ENCODE data around the gene RHBDF2.

The RHBDF2 gene

DNA sequence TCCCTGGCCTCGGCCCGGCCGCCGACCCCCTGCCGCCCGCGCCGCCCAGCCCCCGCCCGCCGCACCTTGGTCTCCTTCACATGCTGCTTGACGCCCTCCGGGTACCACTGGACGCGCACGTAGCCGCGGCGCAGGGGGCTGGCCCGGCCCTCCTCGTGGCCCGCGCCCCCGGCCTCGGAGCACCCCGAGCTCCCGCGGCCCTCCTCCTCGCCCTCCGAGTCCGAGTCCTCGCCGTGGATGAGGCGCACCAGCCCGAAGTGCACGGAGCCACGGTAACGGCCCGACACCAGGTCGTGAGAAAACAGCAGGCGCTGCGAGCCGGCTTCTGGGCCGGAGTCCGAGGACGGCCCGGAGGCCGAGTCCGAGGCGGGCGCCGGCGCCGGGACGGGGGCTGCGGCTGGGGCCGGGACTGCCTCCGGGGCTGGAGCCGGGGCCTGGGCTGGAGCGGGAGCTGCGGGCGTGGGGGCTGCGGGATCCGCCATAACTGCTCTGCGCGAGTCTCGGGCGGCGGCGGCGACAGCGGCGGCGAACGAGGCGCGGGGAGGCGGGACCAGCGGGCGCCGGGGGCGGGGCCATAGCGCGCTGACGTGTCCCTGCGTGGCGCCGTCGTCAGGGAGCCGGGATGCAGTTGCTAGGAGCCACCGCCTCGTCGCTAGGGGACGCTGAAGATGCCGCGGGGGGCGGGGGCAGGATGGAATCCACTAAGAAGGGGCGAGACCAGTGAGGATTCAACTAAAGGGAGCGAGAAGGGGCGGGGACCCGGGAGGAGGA is 48.4 kb downstream of the RHBDF2 start, which contains the start of gene UBE2O:
Gene UBE2O, minus strand, starts transcription at position 493 of the 771 bp plus-strand sequence. Its CDS starts 11 bp downstream, at position 482.
- peak; percentile 87 for DNase-seq

DNA sequence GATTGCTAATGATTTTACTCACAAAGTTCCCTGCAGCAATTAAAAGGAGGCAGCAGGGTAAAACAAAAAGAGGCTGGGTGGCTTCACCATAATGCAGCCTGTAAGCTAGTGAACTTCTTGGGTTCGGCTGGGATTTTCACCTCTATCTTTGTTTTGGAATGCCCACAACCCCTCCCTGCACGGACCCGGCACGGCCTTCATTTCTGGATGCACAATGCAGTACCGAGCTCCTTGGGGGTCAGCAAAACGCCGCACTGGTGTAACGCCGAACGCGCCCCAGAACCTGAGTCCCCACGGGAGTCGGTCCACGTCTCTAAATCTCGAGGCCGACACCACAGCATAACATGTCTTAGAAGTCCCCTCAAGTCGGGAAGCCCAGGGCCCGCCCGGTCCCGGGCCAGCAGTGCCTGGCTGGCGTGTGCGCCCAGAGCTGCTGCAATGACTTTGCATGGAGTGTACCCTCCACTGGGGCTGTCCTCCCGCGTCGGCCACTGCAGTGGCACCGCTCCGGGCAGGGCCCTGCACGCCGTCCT is 49.0 kb downstream of the RHBDF2 start:
- no peak for DNase-seq

DNA sequence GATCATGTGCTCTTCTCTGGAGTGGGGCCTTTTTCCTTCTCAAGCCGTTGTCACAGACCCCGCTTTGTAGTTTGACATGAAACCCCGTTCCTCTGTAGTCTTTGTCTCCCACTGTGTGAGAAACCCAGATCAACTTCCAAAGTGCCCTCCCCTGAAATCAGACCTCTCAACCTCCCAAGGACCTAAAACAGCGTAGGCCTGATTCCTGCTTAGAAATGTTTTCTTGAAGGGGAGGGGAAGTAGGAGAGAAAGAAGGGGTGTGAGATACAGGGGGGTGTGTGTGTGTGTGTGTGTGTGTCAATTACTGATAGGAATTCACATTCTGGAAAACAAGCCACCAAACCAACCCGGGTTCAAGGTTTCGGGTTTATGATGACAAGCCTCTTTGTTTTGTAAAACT is 49.7 kb downstream of the RHBDF2 start:
- no peak for DNase-seq

DNA sequence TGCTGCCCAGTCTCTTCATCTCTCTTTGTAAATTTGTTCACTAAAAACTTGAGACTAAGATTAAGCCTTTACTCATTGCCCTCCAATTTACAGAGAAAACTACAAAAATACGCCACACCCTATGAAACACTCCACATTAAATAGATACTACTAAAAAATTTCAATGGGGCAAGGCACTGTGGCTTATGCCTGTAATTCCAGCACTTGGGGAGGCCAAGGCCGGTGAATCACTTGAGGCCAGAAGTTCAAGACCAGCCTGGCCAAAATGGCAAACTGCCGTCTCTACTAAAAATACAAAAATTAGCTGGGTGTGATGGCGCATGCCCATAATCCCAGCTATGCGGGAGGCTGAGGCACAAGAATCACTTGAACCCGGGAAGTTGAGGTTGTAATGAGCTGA is 52.1 kb downstream of the RHBDF2 start:
- no peak for DNase-seq

DNA sequence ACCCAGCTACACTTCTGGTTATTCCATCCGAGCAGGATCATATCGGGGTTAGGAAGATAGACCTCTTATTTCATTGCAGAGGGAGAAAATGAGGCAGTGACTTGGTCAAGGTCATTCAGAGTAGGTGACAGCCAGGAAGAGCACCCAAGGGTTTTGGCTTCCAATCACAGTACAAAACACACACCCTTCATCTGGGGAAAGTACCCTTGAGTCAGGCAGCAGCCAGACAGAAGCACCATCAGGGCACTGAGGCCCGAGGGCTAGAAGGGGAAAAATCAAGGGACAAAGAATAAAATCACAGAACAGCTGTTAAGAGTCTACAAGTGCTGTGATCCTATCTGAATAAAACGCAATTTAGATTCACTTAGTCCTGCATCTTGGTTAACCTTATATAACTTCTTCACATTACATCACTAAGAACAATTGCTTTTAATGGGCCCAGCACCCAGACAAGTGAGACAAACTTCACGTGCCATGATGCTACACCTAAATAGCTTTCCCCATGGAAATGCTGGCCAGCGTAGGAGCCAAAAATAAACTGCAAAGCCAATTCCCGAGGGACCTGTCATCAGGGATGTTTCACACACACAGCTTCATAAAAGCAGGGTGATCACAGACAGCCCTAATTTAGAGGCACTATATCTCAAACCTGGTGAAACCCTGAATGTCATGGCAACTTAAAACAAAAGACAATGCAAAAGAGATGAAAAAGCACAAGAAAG is 53.1 kb downstream of the RHBDF2 start:
- no peak for DNase-seq

DNA sequence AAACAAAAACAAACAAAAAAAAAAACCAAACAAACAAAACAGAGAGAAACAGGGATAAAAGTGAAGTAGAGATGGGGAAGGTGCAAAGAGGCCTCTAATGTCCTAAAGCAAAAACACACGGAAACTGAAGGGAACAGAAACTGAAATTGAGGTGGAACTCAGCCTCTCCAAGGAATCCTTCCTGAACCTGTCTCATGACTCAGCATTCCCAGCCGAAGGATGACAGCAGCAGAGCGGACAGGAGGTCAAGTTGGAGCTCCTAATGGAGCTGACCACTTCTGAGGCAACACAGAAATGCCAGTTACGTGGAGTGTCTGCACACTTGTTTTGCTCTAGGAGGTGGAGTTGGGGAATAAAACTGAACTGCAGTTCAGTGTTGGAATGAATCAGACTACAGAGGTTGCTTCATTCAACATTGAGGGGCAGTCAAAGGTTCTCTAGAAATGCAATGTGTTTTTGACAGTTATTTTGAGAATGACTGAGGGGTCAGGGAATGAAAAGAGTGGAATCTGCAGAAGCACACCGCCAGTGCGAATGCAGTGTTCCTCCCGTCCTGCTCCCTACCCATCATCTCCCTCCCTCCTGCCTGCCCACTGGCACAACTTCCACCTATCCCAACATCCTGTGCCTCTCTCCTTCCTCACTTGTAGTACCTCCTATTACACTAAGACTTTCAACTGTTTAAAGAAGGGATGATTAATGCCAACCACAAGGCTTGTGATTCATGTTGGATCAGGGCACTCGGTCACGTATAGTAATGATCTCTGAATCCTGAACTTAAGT is 54.6 kb downstream of the RHBDF2 start:
- no peak for DNase-seq

DNA sequence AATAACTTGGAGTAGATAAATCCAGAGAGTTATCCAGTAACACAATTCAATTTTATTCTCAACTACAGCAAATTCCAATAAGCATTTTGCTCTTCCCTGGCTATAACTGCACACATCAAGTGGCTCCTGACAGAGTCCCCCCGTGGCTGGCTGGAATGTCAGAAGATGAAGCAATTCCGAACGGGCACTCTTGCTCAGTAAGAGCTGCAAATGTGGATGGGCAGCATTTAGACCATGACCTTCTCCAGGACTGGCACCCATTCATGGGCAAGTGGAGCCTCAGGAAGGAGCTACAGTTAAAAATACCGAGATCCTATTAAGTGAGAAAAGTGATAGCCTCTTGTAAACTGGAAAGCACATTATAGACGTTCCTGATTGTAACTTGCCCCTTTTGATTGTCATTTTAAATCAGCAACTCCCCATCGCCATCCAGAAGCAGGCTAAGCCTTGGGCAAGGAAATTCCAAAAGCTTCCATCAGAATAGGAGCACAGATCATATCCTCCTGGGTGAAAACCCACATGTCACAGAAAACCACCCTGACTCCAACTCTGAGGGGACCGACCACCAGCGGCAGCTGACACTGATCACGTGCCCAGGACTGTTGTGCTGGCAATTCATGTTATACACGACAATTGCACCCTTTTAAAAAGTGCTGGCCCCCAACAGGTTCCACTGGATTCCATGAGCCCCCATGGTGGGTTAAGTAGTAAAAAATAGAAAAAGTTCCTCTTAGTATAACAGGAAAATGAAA is 55.4 kb downstream of the RHBDF2 start:
- no peak for DNase-seq

DNA sequence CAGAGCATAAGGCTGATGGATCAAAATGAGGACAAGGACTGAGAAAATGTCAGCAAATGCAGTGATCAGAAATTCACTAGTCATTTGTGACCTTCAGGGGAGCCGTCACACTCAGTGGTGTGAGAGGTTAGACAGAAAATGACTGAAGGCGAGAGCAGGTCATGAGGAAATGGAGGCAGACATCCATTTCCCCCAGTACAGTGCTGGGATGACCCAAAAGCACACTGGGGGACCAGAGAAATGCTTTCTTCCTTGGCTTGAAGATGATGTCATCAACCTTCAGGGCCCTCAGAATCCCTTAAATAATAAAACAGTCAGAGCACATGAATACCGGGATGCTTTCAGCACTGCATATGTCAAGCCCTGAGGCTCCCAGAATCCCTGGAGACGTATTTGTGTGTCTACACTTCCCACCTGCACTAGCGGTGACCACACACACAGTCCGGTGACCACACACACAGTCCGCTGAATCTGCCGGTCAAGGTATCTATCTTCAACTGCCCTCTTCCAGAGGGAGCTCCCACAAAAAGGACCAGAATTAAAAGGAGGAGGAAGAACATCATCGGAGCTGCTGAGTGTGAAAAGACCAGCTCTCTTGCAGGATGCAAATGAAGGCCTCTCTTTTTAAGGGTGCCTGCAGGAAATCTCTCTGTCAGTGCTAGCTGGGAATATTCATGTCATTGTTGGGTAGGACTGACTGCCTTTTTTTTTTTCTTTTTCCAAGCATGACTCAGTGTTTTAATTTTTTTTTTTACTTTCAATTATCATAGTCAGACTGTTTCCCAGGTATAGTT is 56.5 kb downstream of the RHBDF2 start:
- no peak for DNase-seq

DNA sequence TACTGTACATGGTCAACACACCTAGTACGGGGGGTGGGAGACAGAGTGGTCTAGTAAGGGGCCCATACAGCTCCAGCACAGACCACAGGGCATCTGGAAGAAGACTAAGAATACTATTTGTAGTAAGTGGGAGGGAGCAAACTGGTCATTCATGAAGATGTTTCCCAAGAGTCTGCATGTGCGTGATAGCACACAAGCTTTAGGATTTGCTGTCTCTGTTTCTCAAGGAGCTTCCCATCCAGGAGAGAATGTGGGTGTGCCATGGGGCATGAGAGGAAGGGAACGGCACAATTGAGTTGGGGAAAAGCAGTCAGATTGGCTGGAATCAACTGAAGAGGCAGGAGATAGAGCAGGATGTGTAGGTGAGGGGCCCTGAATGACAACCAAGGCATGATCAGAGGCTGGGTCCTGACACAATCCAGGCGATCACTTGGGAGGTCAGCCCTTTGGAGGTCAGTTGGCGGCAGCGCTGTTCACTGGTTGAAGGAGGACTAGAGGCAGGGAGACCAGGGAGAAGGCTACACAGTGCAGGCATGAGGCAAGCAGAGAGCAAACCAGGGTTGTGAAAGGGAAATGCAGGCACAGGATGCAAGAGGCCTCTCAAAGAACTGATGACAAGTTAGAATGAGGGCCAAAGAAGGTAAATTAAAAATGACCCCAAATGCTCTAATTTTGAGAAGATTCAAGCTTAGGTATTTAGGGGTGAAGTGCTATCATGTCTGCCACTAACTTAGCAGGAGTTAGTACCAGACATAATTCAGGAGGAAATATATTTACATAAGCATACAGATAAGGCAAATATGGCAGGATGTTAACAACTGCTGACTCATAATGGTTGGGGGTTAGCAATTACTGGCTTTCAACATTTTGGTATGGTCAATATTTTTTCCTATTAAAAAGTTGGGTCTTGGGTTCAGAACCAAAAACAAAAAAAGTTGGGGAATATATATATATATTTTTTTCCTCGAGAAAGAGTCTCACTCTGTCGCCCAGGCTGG is 58.6 kb downstream of the RHBDF2 start:
- DNase-seq = no peak

DNA sequence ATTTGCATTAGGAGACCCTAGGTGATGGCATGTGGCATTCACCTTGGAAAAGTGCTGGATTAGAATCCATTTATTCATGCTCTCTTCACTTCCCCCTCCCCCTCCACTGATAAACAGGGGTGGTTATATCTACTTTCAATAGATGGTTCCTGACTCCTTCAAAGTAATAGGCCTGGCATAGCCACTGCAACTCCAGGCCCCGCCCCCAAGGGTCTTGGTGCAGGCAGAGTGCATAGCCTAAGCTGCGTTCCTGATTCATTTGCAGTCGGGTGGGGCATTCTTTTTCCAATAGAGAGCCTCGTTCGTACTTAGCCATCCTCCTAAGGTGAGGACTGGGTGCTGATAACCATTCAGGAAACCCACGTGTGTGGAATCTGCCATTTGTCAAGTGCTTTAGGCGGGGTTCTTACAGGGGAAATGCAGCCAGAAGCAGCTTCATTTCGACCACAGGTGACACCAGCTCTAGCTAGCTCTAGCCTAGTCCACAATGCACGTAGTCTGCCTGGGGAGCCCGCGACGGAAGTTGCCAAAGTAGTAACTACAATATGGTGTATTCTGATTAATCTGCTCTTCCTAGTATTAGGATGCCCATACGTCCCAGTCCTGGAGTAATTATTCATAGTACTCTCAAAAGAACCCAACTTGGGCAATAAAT is 59.4 kb downstream of the RHBDF2 start:
- DNase-seq = no peak

DNA sequence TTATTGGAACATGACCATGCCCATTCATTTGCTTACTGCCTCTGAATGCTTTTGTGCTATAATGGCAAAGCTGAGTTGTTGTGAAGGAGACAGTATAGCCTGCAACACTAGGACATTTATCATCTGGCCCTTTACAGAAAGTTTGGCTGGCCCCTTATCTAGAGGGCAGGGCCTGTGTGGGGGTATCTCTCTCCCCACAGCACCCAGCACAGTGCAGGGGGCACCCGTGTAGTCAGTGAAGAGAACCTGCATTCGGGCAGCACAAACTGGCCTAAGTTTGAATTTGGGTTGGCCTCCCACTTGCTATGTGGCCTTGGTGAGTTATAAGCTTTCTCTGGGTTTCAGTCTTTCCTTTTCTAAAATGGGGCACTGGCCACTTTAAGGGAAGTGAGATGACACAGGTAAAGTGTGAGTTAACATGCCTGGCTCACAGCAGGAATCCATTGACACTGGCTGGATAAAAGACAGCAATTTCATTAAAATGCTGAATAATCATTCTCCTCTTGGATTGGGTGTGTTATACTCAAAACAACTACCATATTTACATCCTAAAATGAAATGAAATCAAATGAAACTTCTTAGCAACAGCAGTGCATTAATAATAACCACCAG is 60.4 kb downstream of the RHBDF2 start:
- DNase-seq = no peak

DNA sequence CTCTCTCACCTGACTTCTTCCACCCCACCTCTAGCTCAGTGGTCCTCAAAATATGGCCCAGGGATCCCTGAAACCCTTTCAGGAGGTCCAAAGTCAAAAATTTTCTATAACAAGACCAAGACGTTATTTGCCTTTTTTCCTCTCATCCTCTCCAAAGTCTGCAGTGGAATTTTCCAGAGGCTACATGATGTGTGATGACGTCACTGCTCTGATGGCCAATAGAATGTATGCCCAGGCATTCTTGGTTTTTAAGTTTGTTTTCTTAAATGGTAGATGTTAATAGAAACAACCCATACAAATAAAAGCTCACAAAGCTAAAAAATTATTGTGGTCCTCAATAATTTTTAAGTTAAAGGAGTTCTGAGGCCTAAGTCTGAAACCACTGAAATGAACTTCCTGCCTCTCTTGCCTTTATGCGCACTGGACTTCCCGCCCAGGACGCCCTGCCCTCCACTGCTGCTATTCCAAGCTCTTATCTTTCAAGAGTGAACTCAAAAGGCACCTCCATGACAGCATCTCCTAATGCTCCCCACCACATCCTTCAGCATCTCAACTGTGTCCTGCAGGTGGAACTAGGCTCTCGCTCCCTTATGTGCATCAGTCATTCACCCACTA is 61.8 kb downstream of the RHBDF2 start:
- DNase-seq = no peak

DNA sequence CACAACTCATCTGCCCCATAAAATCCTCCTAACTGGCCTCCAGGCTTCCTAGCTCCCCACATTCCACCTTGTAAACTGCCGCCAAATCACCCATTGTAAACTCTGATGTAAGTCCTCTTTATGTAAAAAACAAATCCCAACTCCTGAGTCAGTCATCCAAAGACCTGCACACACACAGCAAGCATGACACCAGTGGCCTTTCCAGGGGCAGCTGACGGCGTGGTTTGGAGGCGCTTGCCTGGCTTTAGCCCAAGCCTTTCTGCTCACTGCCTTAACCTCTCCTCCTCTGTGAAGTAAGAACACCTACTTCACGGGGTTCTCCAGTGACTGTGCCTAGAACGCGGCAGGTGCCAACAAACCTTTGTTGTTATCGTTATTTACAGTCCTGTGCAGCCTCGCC is 62.3 kb downstream of the RHBDF2 start:
- DNase-seq = no peak

DNA sequence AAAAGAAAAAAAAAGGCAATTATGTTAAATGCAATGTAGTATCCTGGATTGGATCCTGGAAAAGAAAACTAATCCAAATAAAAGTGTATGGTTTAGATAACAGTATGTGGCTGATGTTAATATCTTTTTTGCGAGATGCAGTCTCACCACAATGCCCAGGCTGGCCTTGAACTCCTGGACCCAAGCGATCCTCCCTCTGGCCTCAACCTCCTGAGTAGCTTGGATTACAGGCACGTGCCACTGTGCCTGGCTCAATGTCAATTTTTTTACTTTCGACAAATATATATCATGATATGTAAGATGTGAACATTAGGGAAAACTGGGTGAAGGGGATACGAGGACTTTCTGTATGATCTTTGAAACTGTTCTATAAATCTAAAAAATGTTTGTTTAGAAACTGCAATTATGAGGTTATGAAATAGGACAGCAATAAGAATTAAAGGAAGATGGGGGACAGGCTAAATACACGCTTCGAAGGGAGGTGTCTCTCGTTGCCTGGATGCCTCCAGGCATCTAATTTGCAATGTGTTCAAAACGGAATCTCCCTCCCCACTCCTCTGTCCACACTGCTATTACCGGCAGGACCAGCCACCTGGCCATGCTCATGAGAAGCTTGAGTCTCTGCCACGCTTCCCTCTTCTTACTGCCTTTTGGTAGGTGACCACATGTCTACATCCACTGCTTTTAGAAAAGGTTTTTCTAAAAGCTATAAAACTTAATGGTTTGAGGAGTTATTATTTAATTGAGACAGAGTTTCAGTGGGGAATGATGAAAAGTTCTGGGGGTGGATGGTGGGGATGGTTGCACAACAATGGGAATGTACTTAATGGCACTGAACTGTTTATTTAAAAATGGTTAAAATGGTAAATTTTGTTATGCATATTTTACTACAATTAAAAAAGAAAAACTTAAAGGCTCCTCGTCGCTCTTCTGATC is 63.5 kb downstream of the RHBDF2 start:
- no peak for DNase-seq

DNA sequence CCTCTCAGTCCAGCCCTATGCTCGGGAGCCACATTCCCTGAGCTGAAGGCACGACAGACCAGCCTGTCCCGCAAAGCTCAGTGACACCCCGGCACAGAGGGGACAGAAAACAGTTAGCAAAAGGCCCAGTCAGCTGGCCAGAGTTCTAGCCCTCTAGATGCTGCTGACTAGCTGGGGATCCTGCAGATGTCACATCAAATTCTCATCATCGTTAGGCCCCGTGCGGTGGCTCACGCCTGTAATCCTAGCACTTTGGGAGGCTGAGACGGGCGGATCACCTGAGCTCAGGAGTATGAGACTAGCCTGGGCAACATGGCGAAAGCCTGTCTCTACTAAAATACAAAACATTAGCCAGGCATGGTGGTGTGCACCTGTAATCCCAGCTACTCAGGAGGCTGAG is 65.5 kb downstream of the RHBDF2 start:
- no peak for DNase-seq

DNA sequence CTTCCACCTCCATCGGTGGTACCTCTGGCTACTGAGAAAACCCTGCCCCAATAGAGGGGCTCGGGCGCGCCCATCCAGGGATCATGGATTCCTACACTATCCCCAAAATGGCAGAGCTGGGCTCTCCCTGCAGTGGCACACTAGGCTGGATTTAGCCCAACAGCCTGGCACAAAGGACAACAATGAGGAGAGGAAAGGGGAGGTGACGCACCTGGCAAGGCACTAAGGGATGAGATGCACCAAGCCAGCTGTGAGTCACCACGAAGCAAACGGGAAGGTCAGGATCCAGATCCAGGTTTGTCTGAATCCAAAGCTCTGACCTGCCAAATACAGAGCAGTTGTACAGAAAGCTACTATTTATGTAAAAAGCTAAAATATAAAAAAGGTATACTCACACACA is 66.4 kb downstream of the RHBDF2 start:
- DNase-seq = no peak

DNA sequence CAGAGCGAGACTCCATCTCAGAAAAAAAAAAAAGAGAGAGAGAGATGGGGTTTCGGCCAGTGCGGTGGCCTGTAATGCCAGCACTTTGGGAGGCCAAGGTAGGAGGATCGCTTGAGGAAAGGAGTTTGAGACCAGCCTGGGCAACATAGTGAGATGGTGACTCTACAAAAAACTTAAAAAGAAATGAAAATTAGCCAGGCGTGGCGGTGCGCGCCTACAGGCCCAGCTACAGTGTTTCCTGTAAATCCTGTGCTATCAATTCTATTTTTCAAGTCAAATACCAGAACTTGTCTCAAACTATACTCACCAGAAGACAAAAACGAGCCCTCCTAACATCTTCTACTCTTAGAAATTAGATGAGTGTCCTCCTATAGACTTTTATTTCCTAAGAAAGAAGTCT is 67.5 kb downstream of the RHBDF2 start:
- no peak for DNase-seq

All from NCI-H2171 (cell line).